Upper lobe of left lung (tissue), 4 donors: ENCODE measurements around the gene TNFAIP8L1.

Source experiments
- CTCF ChIP-seq, 6 experiments: fragments of 450-650 bp in 4 of 6; fragments of 200-600 bp in 2 of 6; sonication (generic) in 2 of 6; IDR thresholded peaks; one replicate each; pipeline ENCODE4 v1.5.1; 2016 to 2019; ENCODE audit warnings: antibody characterized with exemption in 6 of 6
- POLR2A ChIP-seq, 4 donors: fragments of 450-650 bp; IDR thresholded peaks; one replicate each; pipeline ENCODE4 v1.5.1; 2016 to 2017; ENCODE audit warnings: antibody characterized with exemption in 4 of 4, mild to moderate bottlenecking in 2 of 4
- POLR2AphosphoS5 ChIP-seq, 2 donors: sonication (generic); formaldehyde crosslinking; IDR thresholded peaks; one replicate each; pipeline ENCODE4 v1.5.1; 2017; ENCODE audit warnings: antibody characterized with exemption in 2 of 2

GRCh38 chr19:4699826-4700692 is 60.7 kb downstream of the TNFAIP8L1 start:
- TF ChIP-seq CTCF (IDR thresholded peaks at IDR 0.05): no peak
- no peak for TF ChIP-seq POLR2AphosphoS5 (IDR thresholded peaks at IDR 0.05)
- no peak for TF ChIP-seq POLR2A (IDR thresholded peaks at IDR 0.05)
